Measurements from ENCODE around the gene TMEM117. TPM values are rescaled to one million over a fixed set of nuclear protein-coding genes. Genes with fewer than 3 reads are reported as not detected.

Gene TMEM117
- total RNA-seq, 1 donor from 2014 or later = 11.6 TPM

- no peak for DNase-seq (ENCODE audit: low spot score, unreplicated experiment)
- no peak for TF ChIP-seq CTCF (IDR thresholded peaks at IDR 0.05; ENCODE audit: unreplicated experiment)
- Mint-ChIP-seq H3K9me3 (ENCODE audit: low read depth) (no peaks in the 10 kb centered on the region), H3K36me3 (ENCODE audit: insufficient read depth) (no peaks in the 10 kb centered on the region), H3K27ac (no peak overlapping the region), H3K4me3 (ENCODE audit: low read depth) (no peak overlapping the region), H3K27me3 (no peaks in the 10 kb centered on the region), H3K4me1 (ENCODE audit: low read depth) (peaks cover 10% of the 10 kb centered on the region)
These were observed 42.2 kb downstream of the TMEM117 start for GRCh38 chr12:43878050-43878449.

GRCh38 chr12:43880547-43880946 lies 44.7 kb downstream of the TMEM117 start:
- DNase-seq (ENCODE audit: low spot score, unreplicated experiment) = no peak
- Mint-ChIP-seq H3K4me3 (ENCODE audit: low read depth) (no peak overlapping the region), H3K9me3 (ENCODE audit: low read depth) (no peaks in the 10 kb centered on the region), H3K4me1 (ENCODE audit: low read depth) (peaks cover 6% of the 10 kb centered on the region), H3K36me3 (ENCODE audit: insufficient read depth) (no peaks in the 10 kb centered on the region), H3K27me3 (no peaks in the 10 kb centered on the region), H3K27ac (no peak overlapping the region)
- TF ChIP-seq CTCF (IDR thresholded peaks at IDR 0.05; ENCODE audit: unreplicated experiment) = no peak

GRCh38 chr12:43882578-43883178 lies 46.8 kb downstream of the TMEM117 start:
- peak; percentile 88 for TF ChIP-seq CTCF (IDR thresholded peaks at IDR 0.05; ENCODE audit: unreplicated experiment)
- Mint-ChIP-seq H3K4me1 (ENCODE audit: low read depth) (no peaks in the 10 kb centered on the region), H3K27me3 (no peaks in the 10 kb centered on the region), H3K9me3 (ENCODE audit: low read depth) (no peaks in the 10 kb centered on the region), H3K27ac (no peak overlapping the region), H3K4me3 (ENCODE audit: low read depth) (no peak overlapping the region), H3K36me3 (ENCODE audit: insufficient read depth) (no peaks in the 10 kb centered on the region)
- no peak for DNase-seq (ENCODE audit: low spot score, unreplicated experiment)

GRCh38 chr12:43883311-43883710 lies 47.4 kb downstream of the TMEM117 start:
- H3K4me1 Mint-ChIP-seq (ENCODE audit: low read depth) = no peaks in the 10 kb centered on the region

GRCh38 chr12:43883748-43884147 lies 47.9 kb downstream of the TMEM117 start:
- Mint-ChIP-seq H3K27ac (no peak overlapping the region), H3K36me3 (ENCODE audit: insufficient read depth) (no peaks in the 10 kb centered on the region), H3K4me3 (ENCODE audit: low read depth) (no peak overlapping the region), H3K4me1 (ENCODE audit: low read depth) (no peaks in the 10 kb centered on the region), H3K27me3 (no peaks in the 10 kb centered on the region), H3K9me3 (ENCODE audit: low read depth) (no peaks in the 10 kb centered on the region)
- no peak for DNase-seq (ENCODE audit: low spot score, unreplicated experiment)
- no peak for TF ChIP-seq CTCF (IDR thresholded peaks at IDR 0.05; ENCODE audit: unreplicated experiment)

More at GRCh38 chr12:43883311-43883710, 47.4 kb downstream of the TMEM117 start:
- DNase-seq (ENCODE audit: low spot score, unreplicated experiment) = no peak
- Mint-ChIP-seq H3K9me3 (ENCODE audit: low read depth) (no peaks in the 10 kb centered on the region), H3K27ac (no peak overlapping the region), H3K36me3 (ENCODE audit: insufficient read depth) (no peaks in the 10 kb centered on the region), H3K27me3 (no peaks in the 10 kb centered on the region), H3K4me3 (ENCODE audit: low read depth) (no peak overlapping the region)
- no peak for TF ChIP-seq CTCF (IDR thresholded peaks at IDR 0.05; ENCODE audit: unreplicated experiment)

All from progenitor cell of endocrine pancreas (in vitro differentiated cells).